Cardiac septum (tissue), 1 donor: ENCODE measurements around the gene IKBIP. TPM values are rescaled to one million over a fixed set of nuclear protein-coding genes. Genes with fewer than 3 reads are reported as not detected.
"Not testable (repeated sequence)": the region's sequence is repeated elsewhere in the genome, so short reads cannot be mapped to it uniquely, and the experiment has no call there.

Experiments
- DNase-seq: peaks from one replicate; pipeline ENCODE4 v3.0.0-alpha.2; 2020; ENCODE audit warnings: low spot score
- intact Hi-C: fragments of 100-400 bp; cut with DNase I; formaldehyde crosslinking; loops from one replicate; pipeline ENCODE4 v1.14.0; 2022
- total RNA-seq: library from RNA; stranded (reverse); fragmentation: NEBNext Ultra II Directional; extraction: Animal tissue kit (Norgen Biotek cat#: 25700); gene quantifications from one replicate; pipeline ENCODE4 v1.2.1, GENCODE V29; 2021
- donor health status: DM: no; HTN: no; CAD: no.

The IKBIP gene
- total RNA-seq, 1 donor from 2014 or later: 7.1 TPM

GRCh38 chr12:98581101-98581500 lies 63.5 kb downstream of the IKBIP start:
- intact Hi-C loops: no loop called here
- no peak for DNase-seq

GRCh38 chr12:98580695-98581094 lies 63.9 kb downstream of the IKBIP start:
- DNase-seq: no peak
- intact Hi-C loops: no loop called here

GRCh38 chr12:98579835-98580234 lies 64.8 kb downstream of the IKBIP start:
- intact Hi-C loops: no loop called here
- no peak for DNase-seq

GRCh38 chr12:98579347-98579746 lies 65.2 kb downstream of the IKBIP start:
- DNase-seq: no peak
- intact Hi-C loops: no loop called here

GRCh38 chr12:98578821-98579220 lies 65.8 kb downstream of the IKBIP start:
- intact Hi-C loops: no loop called here
- DNase-seq: no peak

- DNase-seq: no peak
- intact Hi-C loops: no loop called here
These were observed 66.2 kb downstream of the IKBIP start for GRCh38 chr12:98578392-98578791.

- intact Hi-C loops, DNase-seq: not testable (repeated sequence)
These were observed 67.8 kb downstream of the IKBIP start for GRCh38 chr12:98576795-98577194.

GRCh38 chr12:98575013-98575412 lies 69.6 kb downstream of the IKBIP start:
- DNase-seq: no peak
- intact Hi-C loops: no loop called here

Other genes starting within 250 kb of the IKBIP start
- gene TMPO, start 129.2 kb downstream of the IKBIP start, total RNA-seq: 11.8 TPM
- 1,075 TPM for gene SLC25A3, start 51.1 kb downstream of the IKBIP start, total RNA-seq
- gene APAF1, start 502 bp upstream of the IKBIP start, total RNA-seq: 5.1 TPM